ENCODE results near the gene LIX1L. TPM values are rescaled to one million over a fixed set of nuclear protein-coding genes. Genes with fewer than 3 reads are reported as not detected.
A peak's percentile ranks its signal among the peaks of the same experiment; 100 is the strongest.

Gene LIX1L
- total RNA-seq, 1 experiment from 2014 or later, result 12.4 TPM

- TF ChIP-seq TCF7L2 (IDR thresholded peaks at IDR 0.05; ENCODE audit: borderline replicate concordance, extremely low read depth, insufficient read depth, insufficient read length), result no peak
- TF ChIP-seq POLR2AphosphoS5 (IDR thresholded peaks at IDR 0.05; ENCODE audit: low read depth, low read length), result 0 out of 2 replicates have a peak, but pooled peaks have one; percentile 22
- peak overlapping the region; percentile 97 for H3K9ac ChIP-seq (ENCODE audit: low read length)
- RAD21 ChIA-PET (ENCODE audit: low non-redundant PET in 1 of 2, low total read pairs in 2 of 2, uncharacterized antibody in 2 of 2, unreplicated experiment in 2 of 2), result interaction anchor here (0.7 to 1.5 kb wide), 4 partner anchors 30 to 83 kb away, joined by 3 to 5 read pairs (median 4); partner anchors contain the start of genes LIX1L (in 1 of the 2) and NUDT17 (in 1 of the 2)
- no peak overlapping the region for H2AFZ ChIP-seq (ENCODE audit: low read depth, low read length, poor library complexity, severe bottlenecking)
- intact Hi-C loops (cut with micrococcal nuclease), result no loop called here
- CTCF ChIA-PET, result interaction anchor here (1.0 to 2.1 kb wide), 9 partner anchors 9 to 79 kb away, joined by 3 to 11 read pairs (median 5); partner anchors contain the start of genes ANKRD34A, LIX1L, PIAS3 and POLR3GL
- H3K27ac ChIP-seq (ENCODE audit: low read depth, low read length), result peak overlapping the region; percentile 99
- H3K9me2 ChIP-seq (ENCODE audit: insufficient read depth), result no peaks in the 10 kb centered on the region
- H3K79me2 ChIP-seq (ENCODE audit: insufficient read depth, low read length), result peaks cover 16% of the 10 kb centered on the region
- BruUV-seq (replicated peaks), result TSS peak; percentile 95
- H3K36me3 ChIP-seq (ENCODE audit: control insufficient read depth in 1 of 2, insufficient read depth in 2 of 2, low read length in 2 of 2), result peaks cover 5 to 6% of the 10 kb centered on the region in 2 experiments; a peak in 3 of 4 replicates
- peaks cover 9 to 18% of the 10 kb centered on the region in 2 experiments; a peak in 3 of 4 replicates for H3K4me1 ChIP-seq (ENCODE audit: control insufficient read depth in 1 of 2, insufficient read depth in 2 of 2, low read length in 2 of 2)
- H4K20me1 ChIP-seq (ENCODE audit: insufficient read depth), result no peaks in the 10 kb centered on the region
- no peaks in the 10 kb centered on the region for H3K9me3 ChIP-seq (ENCODE audit: control insufficient read depth in 1 of 2, insufficient read depth in 1 of 2, low read depth in 1 of 2, low read length in 2 of 2)
- H3K27me3 ChIP-seq (ENCODE audit: insufficient read depth, low read length), result no peaks in the 10 kb centered on the region
- ATAC-seq (peak; percentile 24), DNase-seq (ENCODE audit: low read depth, low spot score) (no peak)
- H3K4me2 ChIP-seq (ENCODE audit: low read length), result peak overlapping the region; percentile 81
- POLR2A ChIA-PET, result interaction anchor here (0.6 to 2.1 kb wide), 18 partner anchors 9 to 647 kb away, joined by 3 to 22 read pairs (median 4); partner anchors contain the start of genes ANKRD34A, LIX1L, PEX11B and PIAS3
- H3K4me3 ChIP-seq (replicated peaks in 1 of 2; ENCODE audit: low read depth in 1 of 2, low read length in 2 of 2), result peak overlapping the region; percentile 86 to 88
Observed at GRCh38 chr1:145927916-145928643, 29.7 kb downstream of the LIX1L start.

- Histone ChIP-seq H3K27me3 (ENCODE audit: insufficient read depth, low read length) (no peaks in the 10 kb centered on the region), H3K9me3 (ENCODE audit: control insufficient read depth in 1 of 2, insufficient read depth in 1 of 2, low read depth in 1 of 2, low read length in 2 of 2) (no peaks in the 10 kb centered on the region), H3K36me3 (ENCODE audit: control insufficient read depth in 1 of 2, insufficient read depth in 2 of 2, low read length in 2 of 2) (peaks cover 6 to 7% of the 10 kb centered on the region in 2 experiments; a peak in 3 of 4 replicates), H3K4me3 (replicated peaks in 1 of 2; ENCODE audit: low read depth in 1 of 2, low read length in 2 of 2) (peak within 1 kb of the TSS; percentile 86 to 88), H3K4me1 (ENCODE audit: control insufficient read depth in 1 of 2, insufficient read depth in 2 of 2, low read length in 2 of 2) (peaks cover 9 to 18% of the 10 kb centered on the region in 2 experiments; a peak in 3 of 4 replicates), H3K4me2 (ENCODE audit: low read length) (peak within 1 kb of the TSS; percentile 81), H3K79me2 (ENCODE audit: insufficient read depth, low read length) (peaks cover 16% of the 10 kb centered on the region), H3K9me2 (ENCODE audit: insufficient read depth) (no peaks in the 10 kb centered on the region), H3K27ac (ENCODE audit: low read depth, low read length) (peak within 1 kb of the TSS; percentile 99), H2AFZ (ENCODE audit: low read depth, low read length, poor library complexity, severe bottlenecking) (no peak within 1 kb of the TSS), H3K9ac (ENCODE audit: low read length) (peak within 1 kb of the TSS; percentile 97), H4K20me1 (ENCODE audit: insufficient read depth) (no peaks in the 10 kb centered on the region)
- ChIA-PET RAD21 (ENCODE audit: low non-redundant PET in 1 of 2, low total read pairs in 2 of 2, uncharacterized antibody in 2 of 2, unreplicated experiment in 2 of 2) (interaction anchor here (0.6 to 1.5 kb wide), 5 partner anchors 31 to 115 kb away, joined by 3 to 7 read pairs (median 4); partner anchors contain the start of genes LIX1L (in 1 of the 2) and NUDT17 (in 1 of the 2)), CTCF (interaction anchor here (1.0 to 2.1 kb wide), 9 partner anchors 8 to 80 kb away, joined by 3 to 11 read pairs (median 5); partner anchors contain the start of genes ANKRD34A, LIX1L, PIAS3 and POLR3GL), POLR2A (interaction anchor here (0.6 to 2.1 kb wide), 20 partner anchors 8 to 646 kb away, joined by 3 to 22 read pairs (median 4); partner anchors contain the start of genes ANKRD34A, ANKRD35, LIX1L and PEX11B)
- no TSS peak for BruUV-seq (replicated peaks)
- intact Hi-C loops (cut with micrococcal nuclease), result no loop called here
- DNase-seq (ENCODE audit: low read depth, low spot score) (peak; percentile 98), ATAC-seq (peak; percentile 97)
- TF ChIP-seq SRF (IDR thresholded peaks at IDR 0.05; ENCODE audit: low read depth) (peak; percentile 72; the same call in 1 of the 2 replicates), CEBPB (IDR thresholded peaks at IDR 0.05; ENCODE audit: low read depth) (no peak), JUND (IDR thresholded peaks at IDR 0.05) (peak; percentile 13; the same call in 1 of the 2 replicates), ZBTB33 (IDR thresholded peaks at IDR 0.05; ENCODE audit: extremely low read depth, insufficient replicate concordance, low read length) (no peak), REST (IDR thresholded peaks at IDR 0.05; ENCODE audit: low read depth) (no peak), SP1 (IDR thresholded peaks at IDR 0.05; ENCODE audit: low read depth) (peak; percentile 93), ZNF274 (IDR thresholded peaks at IDR 0.05; ENCODE audit: low read depth, low read length) (no peak)
Observed at GRCh38 chr1:145927063-145927886, 30.5 kb downstream of the LIX1L start, which contains the start of gene RBM8A. RBM8A (minus strand) TSS chr1:145927484; CDS start chr1:145927426, 58 bp downstream.

All from HCT116 (cell line).